GM21423 (cell line): ENCODE results near the gene FGF21.

Experiments used
- ATAC-seq: cut with Tn5 transposase; IDR thresholded peaks from one replicate; pipeline ENCODE4 v1.9.1; 2021; ENCODE audit warnings: mild to moderate bottlenecking, moderate library complexity; ENCODE audit not compliant: unreplicated experiment

FGF21 gene

GRCh38 chr19:48728911-48729664, 26.2 kb upstream of the FGF21 start:
- no peak for ATAC-seq

- ATAC-seq: no peak
These were observed 23.9 kb upstream of the FGF21 start for GRCh38 chr19:48731452-48731851.

GRCh38 chr19:48734625-48735024, 20.7 kb upstream of the FGF21 start:
- ATAC-seq: no peak

- ATAC-seq: no peak
These were observed 20.2 kb upstream of the FGF21 start for GRCh38 chr19:48735031-48735615.

GRCh38 chr19:48737360-48737998, 17.8 kb upstream of the FGF21 start:
- ATAC-seq: no peak

- ATAC-seq: peak; percentile 77
These were observed 16.5 kb upstream of the FGF21 start for GRCh38 chr19:48738557-48739403.

- ATAC-seq: no peak
These were observed 15.7 kb upstream of the FGF21 start for GRCh38 chr19:48739404-48740163.

GRCh38 chr19:48740164-48740972, 15.0 kb upstream of the FGF21 start, which contains the start of gene RASIP1:
TSS of gene RASIP1 (minus strand) at chr19:48740610. CDS start at chr19:48740282, 328 bp downstream.
- ATAC-seq: no peak

GRCh38 chr19:48741129-48741999, 14.0 kb upstream of the FGF21 start:
- ATAC-seq: no peak

- no peak for ATAC-seq
These were observed 13.2 kb upstream of the FGF21 start for GRCh38 chr19:48742096-48742495.

- ATAC-seq: no peak
These were observed 9.9 kb upstream of the FGF21 start for GRCh38 chr19:48745208-48745995.

GRCh38 chr19:48746110-48746509, 9.2 kb upstream of the FGF21 start:
- no peak for ATAC-seq

GRCh38 chr19:48746738-48747575, 8.4 kb upstream of the FGF21 start, which contains the start of gene IZUMO1:
TSS of gene IZUMO1 (minus strand) at chr19:48746909. CDS start at chr19:48745859, 1,050 bp downstream.
- ATAC-seq: no peak

- ATAC-seq: no peak
These were observed 5.6 kb upstream of the FGF21 start for GRCh38 chr19:48749571-48750198.

- ATAC-seq: no peak
These were observed 5.0 kb upstream of the FGF21 start for GRCh38 chr19:48750351-48750750.

GRCh38 chr19:48750771-48751504, 4.4 kb upstream of the FGF21 start:
- no peak for ATAC-seq
